ENCODE data around the gene CCL24. TPM values are rescaled to one million over a fixed set of nuclear protein-coding genes. Genes with fewer than 3 reads are reported as not detected.
"Not testable (repeated sequence)": the region's sequence is repeated elsewhere in the genome, so short reads cannot be mapped to it uniquely, and the experiment has no call there.

Gene CCL24
- total RNA-seq, 1 donor from 2014 or later = not detected

DNA sequence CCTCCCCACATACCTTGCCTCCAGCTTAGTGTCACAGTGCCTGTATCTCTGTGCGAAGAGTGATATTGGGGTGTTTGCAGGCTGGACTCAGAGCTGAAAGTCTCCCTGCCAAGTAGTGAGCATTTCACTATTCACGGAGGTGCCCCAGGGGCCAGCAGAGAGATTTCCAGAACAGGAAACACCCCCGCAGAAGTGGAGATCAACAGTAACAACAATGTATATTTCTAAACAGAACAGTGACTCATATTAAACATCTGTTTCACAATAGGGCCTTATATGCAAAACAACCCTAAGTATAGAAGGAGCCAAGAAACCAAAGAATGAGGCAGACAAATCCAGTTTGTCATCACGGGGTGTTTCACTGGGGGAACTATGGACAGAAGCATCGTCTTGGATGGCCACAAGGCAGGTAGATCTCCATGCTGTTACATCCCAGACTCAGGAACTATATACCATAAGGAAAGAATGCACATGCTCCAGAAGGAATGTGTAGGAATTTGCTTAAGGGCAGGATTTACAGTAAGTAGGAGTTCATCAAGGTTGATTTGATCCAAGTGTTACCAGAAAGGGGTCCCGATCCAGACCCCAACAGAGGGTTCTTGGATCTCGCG, 29.3 kb upstream of the CCL24 start:
- Histone ChIP-seq H3K27me3 (ENCODE audit: control insufficient read depth, insufficient read depth, low read length) (no peaks in the 10 kb centered on the region), H3K36me3 (ENCODE audit: control insufficient read depth, insufficient read depth, low read length) (no peaks in the 10 kb centered on the region), H3K4me3 (ENCODE audit: low read depth, low read length) (no peak overlapping the region)
- TF ChIP-seq CTCF (IDR thresholded peaks at IDR 0.05; ENCODE audit: insufficient read depth, low read length, severe bottlenecking) = no peak
- peak; percentile 99 for DNase-seq (ENCODE audit: low read depth)
- no peak for FAIRE-seq

GRCh38 chr7:75840029-75840428, 26.4 kb upstream of the CCL24 start:
- Histone ChIP-seq H3K4me3 (ENCODE audit: low read depth, low read length) (no peak overlapping the region), H3K36me3 (ENCODE audit: control insufficient read depth, insufficient read depth, low read length) (no peaks in the 10 kb centered on the region), H3K27me3 (ENCODE audit: control insufficient read depth, insufficient read depth, low read length) (no peaks in the 10 kb centered on the region)
- TF ChIP-seq CTCF (IDR thresholded peaks at IDR 0.05; ENCODE audit: insufficient read depth, low read length, severe bottlenecking) = no peak
- no peak for FAIRE-seq
- no peak for DNase-seq (ENCODE audit: low read depth)

DNA sequence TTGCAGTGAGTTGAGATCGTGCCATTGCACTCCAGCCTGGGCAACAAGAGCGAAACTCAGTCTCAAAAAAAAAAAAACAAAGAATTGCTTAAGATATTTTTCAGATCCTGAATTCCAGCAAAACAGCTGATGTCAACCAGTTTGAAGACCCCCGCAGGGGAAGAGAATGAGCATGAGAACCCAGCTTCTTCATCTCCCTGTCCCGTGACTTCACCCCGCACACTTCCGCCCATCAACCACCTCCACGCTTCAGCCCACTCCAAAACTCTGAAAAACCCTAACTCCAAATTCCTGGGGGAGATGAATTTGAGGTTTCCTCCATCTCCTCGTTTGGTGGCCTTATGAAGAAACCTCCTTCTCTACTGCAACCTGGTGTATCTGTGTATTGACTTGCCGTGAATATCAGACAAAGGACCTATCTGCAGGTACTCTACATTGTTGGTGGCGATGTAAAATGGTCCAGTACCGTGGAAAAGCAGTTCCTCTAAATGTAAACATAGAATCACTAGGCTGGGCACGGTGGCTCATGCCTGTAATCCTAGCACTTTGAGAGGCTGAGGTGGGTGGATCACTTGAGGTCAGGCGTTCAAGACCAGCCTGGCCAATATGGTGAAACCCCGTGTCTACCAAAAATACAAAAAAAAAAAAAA, 24.8 kb upstream of the CCL24 start:
- FAIRE-seq; H3K36me3 ChIP-seq (ENCODE audit: control insufficient read depth, insufficient read depth, low read length); H3K27me3 ChIP-seq (ENCODE audit: control insufficient read depth, insufficient read depth, low read length); DNase-seq (ENCODE audit: low read depth); H3K4me3 ChIP-seq (ENCODE audit: low read depth, low read length): not testable (repeated sequence)

DNA sequence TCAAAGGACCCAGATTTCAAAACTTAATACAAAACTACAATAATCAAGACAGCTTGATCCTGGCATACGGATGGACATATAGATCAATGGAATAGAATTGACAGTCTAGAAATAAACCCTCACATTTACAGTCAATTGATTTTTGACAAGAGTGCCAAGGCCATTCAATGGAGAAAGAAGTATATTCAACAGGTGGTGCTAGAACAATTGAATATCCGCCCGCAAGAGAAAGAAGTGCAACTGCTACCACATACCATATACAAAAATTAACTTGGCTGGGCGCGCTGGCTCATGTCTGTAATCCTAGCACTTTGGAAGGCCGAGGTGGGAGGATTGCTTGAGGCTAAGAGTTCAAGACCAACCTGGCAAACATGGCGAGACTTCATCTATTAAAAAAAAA, 23.2 kb upstream of the CCL24 start:
- H3K27me3 ChIP-seq (ENCODE audit: control insufficient read depth, insufficient read depth, low read length) = no peaks in the 10 kb centered on the region
- FAIRE-seq = no peak
- H3K4me3 ChIP-seq (ENCODE audit: low read depth, low read length) = no peak overlapping the region

DNA sequence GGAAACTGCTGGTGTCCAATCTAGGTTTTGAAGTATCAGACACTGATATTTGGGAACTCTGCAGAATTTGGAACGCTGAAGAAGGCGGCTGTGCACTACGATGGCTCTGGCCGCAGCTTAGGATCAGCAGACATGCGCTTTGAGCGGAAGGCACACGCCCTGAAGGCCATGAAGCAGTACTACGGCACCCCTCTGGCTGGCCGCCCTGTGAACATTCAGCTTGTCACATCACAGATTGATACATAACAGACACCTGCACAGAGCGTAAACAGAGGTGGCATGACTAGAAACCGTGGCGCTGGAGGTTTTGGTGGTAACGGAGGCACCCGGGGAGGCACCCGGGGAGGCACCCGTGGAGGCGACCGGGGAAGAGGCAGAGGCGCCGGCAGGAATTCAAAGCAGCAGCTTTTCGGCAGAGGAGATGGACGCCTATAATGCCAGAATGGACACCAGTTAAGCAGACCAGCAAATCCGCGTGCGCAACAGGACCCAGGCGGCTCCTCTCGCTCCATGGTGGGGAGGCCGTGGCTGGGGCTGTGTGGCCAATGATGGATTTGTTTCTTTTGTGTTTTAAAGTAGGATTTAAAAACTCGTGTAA, 22.2 kb upstream of the CCL24 start:
- FAIRE-seq = no peak
- H3K27me3 ChIP-seq (ENCODE audit: control insufficient read depth, insufficient read depth, low read length) = no peaks in the 10 kb centered on the region
- DNase-seq (ENCODE audit: low read depth) = no peak
- TF ChIP-seq CTCF (IDR thresholded peaks at IDR 0.05; ENCODE audit: insufficient read depth, low read length, severe bottlenecking) = no peak
- H3K36me3 ChIP-seq (ENCODE audit: control insufficient read depth, insufficient read depth, low read length) = no peaks in the 10 kb centered on the region
- H3K4me3 ChIP-seq (ENCODE audit: low read depth, low read length) = no peak overlapping the region

More for the DNA sequence above, 23.2 kb upstream of the CCL24 start:
- no peak for DNase-seq (ENCODE audit: low read depth)
- TF ChIP-seq CTCF (IDR thresholded peaks at IDR 0.05; ENCODE audit: insufficient read depth, low read length, severe bottlenecking) = no peak
- H3K36me3 ChIP-seq (ENCODE audit: control insufficient read depth, insufficient read depth, low read length) = no peaks in the 10 kb centered on the region

DNA sequence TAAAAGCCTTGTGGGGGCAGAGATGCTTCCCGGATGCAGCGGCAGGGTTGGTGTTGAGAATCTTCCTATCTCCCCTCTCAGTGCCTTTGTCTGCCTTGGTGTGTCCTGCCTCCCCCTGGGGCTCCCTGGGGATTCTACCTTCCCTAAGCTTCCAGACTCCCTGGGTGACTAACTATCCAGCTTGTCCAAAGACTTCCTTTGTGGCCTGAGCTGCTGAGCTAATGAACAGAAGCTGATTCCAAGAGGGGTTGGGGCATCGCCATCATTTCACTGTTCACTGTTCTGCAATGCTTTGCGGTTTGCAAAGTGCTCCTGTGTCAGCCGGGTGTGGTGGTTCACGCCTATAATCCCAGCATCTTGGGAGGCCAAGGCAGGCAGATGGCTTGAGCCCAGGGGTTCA, 20.1 kb upstream of the CCL24 start:
- FAIRE-seq (peak; percentile 88), DNase-seq (ENCODE audit: low read depth) (peak; percentile 26)
- not testable (repeated sequence) for H3K27me3 ChIP-seq (ENCODE audit: control insufficient read depth, insufficient read depth, low read length); H3K36me3 ChIP-seq (ENCODE audit: control insufficient read depth, insufficient read depth, low read length); H3K4me3 ChIP-seq (ENCODE audit: low read depth, low read length)

Measured in bronchial epithelial cell (primary cell).